GM23338 (cell line): ENCODE measurements around the gene SORCS3.

ENCODE experiments used
- CTCF ChIP-seq, 2 experiments: fragments of 200-600 bp in 1 of 2; sonication (generic) in 1 of 2; conservative IDR thresholded peaks; 2 replicates each; pipeline versions ENCODE4 v1.5.1 to v1.6.1; 2016 to 2017; ENCODE audit warnings: antibody characterized with exemption in 2 of 2, low read depth in 2 of 2, mild to moderate bottlenecking in 2 of 2, moderate library complexity in 1 of 2
- EZH2 ChIP-seq: fragments of 200-600 bp; sonication (generic); IDR thresholded peaks from one replicate; pipeline ENCODE4 v1.8.0; 2017; ENCODE audit warnings: antibody characterized with exemption, mild to moderate bottlenecking, low read depth; ENCODE audit not compliant: unreplicated experiment
- POLR2AphosphoS5 ChIP-seq: IDR thresholded peaks from 2 replicates; pipeline ENCODE4 v1.6.1; 2016; ENCODE audit warnings: antibody characterized with exemption, low read depth

- TF ChIP-seq EZH2 (no peak), CTCF (conservative IDR thresholded peaks at IDR 0.05; ENCODE audit: low read depth in 2 of 2) (no peak), POLR2AphosphoS5 (no peak)
These were observed 150.4 kb downstream of the SORCS3 start for GRCh38 chr10:104791471-104791870.
